ENCODE data around the gene NQO2.

NQO2 gene

DNA sequence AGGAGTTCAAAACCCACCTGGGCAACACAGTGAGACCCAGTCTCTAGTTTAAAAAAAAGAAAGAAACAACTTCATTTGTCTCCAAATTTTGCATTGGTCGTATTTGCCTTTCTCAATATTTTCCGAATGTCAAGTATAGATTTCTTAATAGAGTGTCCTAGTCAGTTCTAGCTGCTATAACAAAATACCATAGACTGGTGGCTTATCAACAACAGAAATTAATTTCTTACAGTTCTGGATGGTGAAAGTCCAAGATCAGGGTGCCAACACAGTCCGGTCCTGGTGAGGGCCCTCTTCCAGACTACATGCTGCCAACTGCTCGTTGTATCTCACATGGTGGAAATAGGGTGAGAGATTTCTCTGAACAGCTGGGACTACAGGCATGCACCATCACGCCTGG lies 34.0 kb downstream of the NQO2 start:
- TF ChIP-seq, protein P1, sequence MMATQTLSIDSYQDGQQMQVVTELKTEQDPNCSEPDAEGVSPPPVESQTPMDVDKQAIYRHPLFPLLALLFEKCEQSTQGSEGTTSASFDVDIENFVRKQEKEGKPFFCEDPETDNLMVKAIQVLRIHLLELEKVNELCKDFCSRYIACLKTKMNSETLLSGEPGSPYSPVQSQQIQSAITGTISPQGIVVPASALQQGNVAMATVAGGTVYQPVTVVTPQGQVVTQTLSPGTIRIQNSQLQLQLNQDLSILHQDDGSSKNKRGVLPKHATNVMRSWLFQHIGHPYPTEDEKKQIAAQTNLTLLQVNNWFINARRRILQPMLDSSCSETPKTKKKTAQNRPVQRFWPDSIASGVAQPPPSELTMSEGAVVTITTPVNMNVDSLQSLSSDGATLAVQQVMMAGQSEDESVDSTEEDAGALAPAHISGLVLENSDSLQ (IDR thresholded peaks at IDR 0.05), result no peak
- TF ChIP-seq SUZ12 (IDR thresholded peaks at IDR 0.05) (no peak), ZNF384 (IDR thresholded peaks at IDR 0.05) (no peak), HDGF (IDR thresholded peaks at IDR 0.05; ENCODE audit: borderline replicate concordance) (no peak), TARDBP (IDR thresholded peaks at IDR 0.05) (no peak), ARNT (IDR thresholded peaks at IDR 0.05) (no peak), SP1 (IDR thresholded peaks at IDR 0.05) (no peak), FOXM1 (IDR thresholded peaks at IDR 0.05; ENCODE audit: borderline replicate concordance) (no peak), LEF1 (IDR thresholded peaks at IDR 0.05; ENCODE audit: borderline replicate concordance) (no peak), FOXA1 (IDR thresholded peaks at IDR 0.05) (no peak), CTBP1 (IDR thresholded peaks at IDR 0.05; ENCODE audit: borderline replicate concordance) (no peak), ELF4 (IDR thresholded peaks at IDR 0.05) (no peak)
- ChIA-PET CTCF (no interaction called here), POLR2A (no interaction called here)
- no peak for DNase-seq (ENCODE audit: extremely low spot score)

DNA sequence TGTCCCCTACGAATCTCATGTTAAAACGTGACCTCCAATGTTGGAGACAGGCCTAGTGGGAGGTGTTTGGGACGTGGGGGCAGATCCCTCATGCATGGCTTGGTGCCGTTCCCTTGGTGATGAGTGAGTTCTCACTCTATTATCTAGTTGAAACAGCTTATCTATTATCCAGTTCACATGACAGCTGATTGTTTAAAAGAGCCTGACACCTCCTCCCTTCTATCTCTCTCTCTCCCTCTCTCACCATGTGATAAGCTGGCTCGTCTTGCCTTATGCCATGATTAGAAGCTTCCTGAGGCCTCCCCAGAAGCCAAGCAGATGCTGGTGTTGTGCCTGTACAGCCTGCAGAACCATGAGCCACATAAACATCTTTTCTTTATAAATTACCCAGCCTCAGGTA lies 35.7 kb downstream of the NQO2 start:
- ChIA-PET POLR2A (interaction anchor here (0.6 kb wide), 1 partner anchor 1333 kb away, joined by 3 read pairs; no protein-coding TSS in a partner anchor), CTCF (no interaction called here)
- no peak for DNase-seq (ENCODE audit: extremely low spot score)
- no peak for TF ChIP-seq FOXA1 (IDR thresholded peaks at IDR 0.05)
- no peak for TF ChIP-seq LEF1 (IDR thresholded peaks at IDR 0.05; ENCODE audit: borderline replicate concordance)
- no peak for TF ChIP-seq ELF4 (IDR thresholded peaks at IDR 0.05)
- no peak for TF ChIP-seq BHLHE40 (IDR thresholded peaks at IDR 0.05; ENCODE audit: borderline replicate concordance)
- TF ChIP-seq, protein P1 (IDR thresholded peaks at IDR 0.05), result no peak
- no peak for TF ChIP-seq NFRKB (IDR thresholded peaks at IDR 0.05)
- no peak for TF ChIP-seq SP1 (IDR thresholded peaks at IDR 0.05)
- no peak for TF ChIP-seq FOXM1 (IDR thresholded peaks at IDR 0.05; ENCODE audit: borderline replicate concordance)
- TF ChIP-seq HDGF (IDR thresholded peaks at IDR 0.05; ENCODE audit: borderline replicate concordance), result no peak
- no peak for TF ChIP-seq L3MBTL2 (conservative IDR thresholded peaks at IDR 0.05)
- no peak for TF ChIP-seq ZNF384 (IDR thresholded peaks at IDR 0.05)
- no peak for TF ChIP-seq SUZ12 (IDR thresholded peaks at IDR 0.05)
- TF ChIP-seq TARDBP (IDR thresholded peaks at IDR 0.05), result no peak
- TF ChIP-seq CTBP1 (IDR thresholded peaks at IDR 0.05; ENCODE audit: borderline replicate concordance), result no peak
- TF ChIP-seq FOXK2 (IDR thresholded peaks at IDR 0.05), result no peak
- TF ChIP-seq ARNT (IDR thresholded peaks at IDR 0.05), result no peak

DNA sequence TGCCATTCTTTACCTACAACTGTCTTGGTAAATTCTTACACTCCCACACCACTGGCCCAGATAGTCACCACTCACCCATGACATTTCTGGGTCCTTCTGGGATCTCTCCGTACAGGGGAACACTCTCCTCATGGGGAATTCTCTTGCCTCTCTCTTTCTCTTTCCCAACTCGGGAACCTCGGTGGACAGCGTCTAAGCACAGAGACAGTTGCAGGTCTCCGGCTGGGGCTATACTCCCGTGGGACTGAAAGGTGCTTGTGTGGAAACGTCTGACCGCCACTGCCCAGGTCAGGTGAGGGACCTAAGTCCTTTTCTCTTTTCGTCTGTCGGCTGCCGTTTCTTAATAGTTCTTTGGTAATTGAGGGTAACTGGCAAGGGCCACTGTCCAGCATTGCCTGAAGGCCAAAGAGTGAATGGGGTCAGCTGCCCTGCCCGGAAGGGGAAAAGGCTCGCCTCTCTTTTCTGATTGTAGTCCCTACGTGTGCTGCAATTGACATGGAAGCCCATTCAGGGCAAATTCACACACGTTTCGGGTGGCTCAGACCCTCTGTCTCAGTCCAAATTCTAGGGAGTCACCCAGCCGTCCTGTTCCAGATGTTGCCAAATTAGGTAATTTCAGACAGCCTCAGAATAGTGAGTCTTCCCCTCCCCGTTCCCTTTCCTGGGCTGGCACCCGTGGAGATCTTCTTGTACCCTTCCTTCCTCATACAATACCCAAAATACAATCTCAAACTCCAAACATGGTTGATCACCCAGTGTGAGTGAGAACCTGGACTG lies 37.4 kb downstream of the NQO2 start:
- TF ChIP-seq LEF1 (IDR thresholded peaks at IDR 0.05; ENCODE audit: borderline replicate concordance), result no peak
- no peak for TF ChIP-seq HDGF (IDR thresholded peaks at IDR 0.05; ENCODE audit: borderline replicate concordance)
- no peak for TF ChIP-seq ARNT (IDR thresholded peaks at IDR 0.05)
- no peak for DNase-seq (ENCODE audit: extremely low spot score)
- ChIA-PET POLR2A (no interaction called here), CTCF (no interaction called here)

DNA sequence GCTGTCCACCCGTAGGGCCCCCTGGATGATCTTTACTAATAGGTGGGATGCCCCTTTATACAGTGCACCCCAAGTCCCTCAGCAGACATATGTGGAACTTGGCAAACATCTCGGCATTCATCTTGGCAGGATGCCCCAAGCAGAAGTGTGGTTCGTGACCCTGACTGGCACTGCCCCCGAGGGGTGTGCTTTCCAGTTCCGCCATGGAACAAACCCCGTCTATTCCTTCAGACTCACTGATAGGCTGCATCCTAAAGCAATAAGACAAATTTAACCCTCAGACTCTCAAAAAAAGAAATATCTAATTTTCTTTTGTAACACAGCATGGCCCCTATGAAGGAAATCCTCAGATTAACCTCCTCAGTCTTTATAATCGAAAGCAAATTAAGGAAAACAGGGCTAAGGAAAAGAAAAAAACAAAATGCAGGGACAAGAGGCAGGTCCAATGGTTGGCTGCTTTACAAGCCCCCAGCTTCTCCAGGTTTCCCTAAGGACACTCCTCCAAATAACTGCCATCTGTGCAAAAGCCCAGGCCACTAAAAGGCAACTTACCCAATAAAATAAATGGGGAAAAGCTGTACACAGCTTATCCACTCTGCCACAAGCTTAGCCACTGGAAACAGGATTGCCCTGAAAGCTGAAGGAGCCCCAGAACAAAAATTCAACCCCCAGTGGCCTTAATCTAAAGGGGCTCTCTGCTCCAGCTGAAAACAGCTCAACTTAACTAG lies 38.1 kb downstream of the NQO2 start:
- ChIA-PET POLR2A (interaction anchor here (1.1 to 1.7 kb wide), 2 partner anchors 8 to 48 kb away, joined by 4 read pairs; no protein-coding TSS in a partner anchor), CTCF (interaction anchor here (1.4 to 2.0 kb wide), 2 partner anchors 36 to 191 kb away, joined by 5 to 7 read pairs; no protein-coding TSS in a partner anchor)
- TF ChIP-seq TARDBP (IDR thresholded peaks at IDR 0.05) (no peak), CTBP1 (IDR thresholded peaks at IDR 0.05; ENCODE audit: borderline replicate concordance) (no peak), BHLHE40 (IDR thresholded peaks at IDR 0.05; ENCODE audit: borderline replicate concordance) (no peak), SP1 (IDR thresholded peaks at IDR 0.05) (no peak), ZNF384 (IDR thresholded peaks at IDR 0.05) (no peak), ELF4 (IDR thresholded peaks at IDR 0.05) (no peak), ARNT (IDR thresholded peaks at IDR 0.05) (no peak), FOXM1 (IDR thresholded peaks at IDR 0.05; ENCODE audit: borderline replicate concordance) (no peak), SUZ12 (IDR thresholded peaks at IDR 0.05) (no peak), L3MBTL2 (conservative IDR thresholded peaks at IDR 0.05) (no peak)

DNA sequence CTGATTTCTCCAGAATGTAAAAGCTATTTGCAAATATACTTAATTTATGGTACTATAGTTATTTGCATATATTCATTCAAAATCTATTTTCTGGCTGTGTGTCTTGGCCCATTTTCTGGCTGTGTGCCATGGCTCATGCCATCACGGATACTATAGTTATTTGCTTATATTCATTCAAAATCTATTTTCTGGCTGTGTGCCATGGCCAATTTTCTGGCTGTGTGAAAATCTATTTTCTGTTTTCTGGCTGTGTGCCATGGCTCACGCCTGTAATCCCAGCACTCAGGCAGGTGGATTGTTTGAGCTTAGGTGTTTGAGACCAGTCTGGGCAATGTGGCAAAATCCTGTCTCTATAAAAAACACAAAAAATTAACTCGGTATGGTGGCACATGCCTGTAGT lies 39.7 kb downstream of the NQO2 start:
- no peak for DNase-seq (ENCODE audit: extremely low spot score)
- ChIA-PET POLR2A (interaction anchor here (1.1 to 1.7 kb wide), 2 partner anchors 10 to 16 kb away, joined by 3 to 4 read pairs; no protein-coding TSS in a partner anchor), CTCF (interaction anchor here (1.4 to 2.0 kb wide), 2 partner anchors 38 to 193 kb away, joined by 5 to 7 read pairs; no protein-coding TSS in a partner anchor)
- no peak for TF ChIP-seq ZNF384 (IDR thresholded peaks at IDR 0.05)

More for the DNA sequence above, 38.1 kb downstream of the NQO2 start:
- DNase-seq (ENCODE audit: extremely low spot score), result no peak

DNA sequence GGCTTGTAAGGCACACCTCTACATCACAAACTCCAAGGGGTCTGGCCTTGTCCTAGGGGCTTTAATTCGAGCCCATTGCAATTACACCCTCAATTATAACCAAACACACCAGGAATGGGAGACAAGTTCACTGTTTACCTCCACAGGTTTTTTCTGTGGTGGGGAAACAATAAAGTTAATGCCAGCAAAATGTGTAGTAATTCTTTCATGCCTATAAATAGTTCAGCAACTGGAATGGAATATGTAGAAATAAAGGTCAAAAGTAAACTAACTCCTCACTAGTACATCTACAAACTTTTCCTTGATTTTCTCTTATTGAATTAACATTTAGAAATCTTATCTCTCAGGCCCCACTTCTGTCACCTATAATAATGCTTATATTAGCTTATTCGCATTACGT lies 41.5 kb downstream of the NQO2 start:
- ChIA-PET CTCF (no interaction called here), POLR2A (no interaction called here)
- no peak for DNase-seq (ENCODE audit: extremely low spot score)
- TF ChIP-seq TARDBP (IDR thresholded peaks at IDR 0.05) (no peak), BHLHE40 (IDR thresholded peaks at IDR 0.05; ENCODE audit: borderline replicate concordance) (no peak), SP1 (IDR thresholded peaks at IDR 0.05) (no peak), L3MBTL2 (conservative IDR thresholded peaks at IDR 0.05) (no peak), ELF4 (IDR thresholded peaks at IDR 0.05) (no peak), FOXA1 (IDR thresholded peaks at IDR 0.05) (no peak), ZNF384 (IDR thresholded peaks at IDR 0.05) (no peak), SUZ12 (IDR thresholded peaks at IDR 0.05) (no peak), FOXK2 (IDR thresholded peaks at IDR 0.05) (no peak), LEF1 (IDR thresholded peaks at IDR 0.05; ENCODE audit: borderline replicate concordance) (no peak), CTBP1 (IDR thresholded peaks at IDR 0.05; ENCODE audit: borderline replicate concordance) (no peak), HDGF (IDR thresholded peaks at IDR 0.05; ENCODE audit: borderline replicate concordance) (no peak), FOXM1 (IDR thresholded peaks at IDR 0.05; ENCODE audit: borderline replicate concordance) (no peak), ARNT (IDR thresholded peaks at IDR 0.05) (no peak), NFRKB (IDR thresholded peaks at IDR 0.05) (no peak)
- TF ChIP-seq, protein P1 (IDR thresholded peaks at IDR 0.05), result no peak
